ENCODE data around the gene SLC22A13. TPM values are rescaled to one million over a fixed set of nuclear protein-coding genes. Genes with fewer than 3 reads are reported as not detected.
A peak's percentile ranks its signal among the peaks of the same experiment; 100 is the strongest.

SLC22A13 gene
- total and polyA plus RNA-seq, 2 donors (not counting 1 experiment from before 2014, with no cell fraction given), result 0.06 to 0.33 TPM

DNA sequence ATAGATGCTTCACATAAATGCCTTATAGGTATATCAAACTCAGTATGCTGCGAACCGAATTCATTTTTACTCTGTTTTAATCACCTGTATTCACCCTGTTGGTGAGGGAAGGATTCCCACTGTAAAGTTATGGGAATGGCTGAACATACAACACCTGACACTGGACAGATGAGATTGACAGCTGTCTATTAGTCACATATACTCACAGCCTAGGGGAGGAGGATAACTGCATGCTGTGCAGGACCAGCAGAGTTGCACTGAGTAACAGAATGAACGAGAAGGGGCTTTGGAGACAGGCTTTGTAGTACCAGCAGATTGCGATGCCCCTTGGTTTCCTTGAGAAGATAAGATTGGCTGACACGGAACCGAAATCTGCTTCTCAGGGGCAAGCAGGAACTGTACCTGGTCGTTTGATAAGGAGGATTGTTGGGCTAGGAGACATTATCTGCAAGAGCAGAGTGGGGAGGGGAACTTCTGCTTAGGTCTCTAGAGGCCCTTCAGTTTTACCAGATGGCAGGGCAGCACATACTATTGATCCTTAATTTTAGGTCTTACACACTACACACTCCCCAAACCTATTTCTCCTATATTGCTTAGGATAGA, 43.5 kb upstream of the SLC22A13 start:
- Histone ChIP-seq H3K4me3 (replicated peaks in 1 of 4; ENCODE audit: control extremely low read depth in 1 of 4, insufficient read depth in 1 of 4, low read depth in 3 of 4, low read length in 4 of 4) (no peak overlapping the region), H4K20me1 (ENCODE audit: control insufficient read depth, extremely low read depth, insufficient read depth, low read length) (no peaks in the 10 kb centered on the region), H3K27ac (ENCODE audit: insufficient read depth, low read length) (no peak overlapping the region), H3K9me3 (ENCODE audit: control insufficient read depth, insufficient read depth, low read depth, low read length) (no peaks in the 10 kb centered on the region), H2AFZ (ENCODE audit: low read length) (no peak overlapping the region), H3K79me2 (ENCODE audit: control insufficient read depth, insufficient read depth, low read length) (peaks cover 16% of the 10 kb centered on the region), H3K27me3 (ENCODE audit: control insufficient read depth, insufficient read depth, low read length) (no peaks in the 10 kb centered on the region), H3K4me2 (ENCODE audit: extremely low read depth, insufficient read depth, low read length) (no peak overlapping the region), H3K9ac (ENCODE audit: insufficient read depth, low read length) (no peak overlapping the region), H3K36me3 (ENCODE audit: control insufficient read depth, insufficient read depth, low read length) (no peaks in the 10 kb centered on the region), H3K4me1 (ENCODE audit: control insufficient read depth, extremely low read depth, insufficient read depth, low read length) (no peaks in the 10 kb centered on the region)
- TF ChIP-seq EZH2 (IDR thresholded peaks at IDR 0.05; ENCODE audit: low read length, missing control alignments) (no peak), CTCF (conservative IDR thresholded peaks at IDR 0.05 in 1 of 2, IDR thresholded peaks at IDR 0.05 in 1 of 2; ENCODE audit: low read depth in 1 of 2, low read length in 2 of 2) (no peak)
- no peak for DNase-seq (ENCODE audit: low read depth in 2 of 2)

GRCh38 chr3:38224357-38224756, 41.3 kb upstream of the SLC22A13 start:
- peak in 1 of 2 donors; percentile 35 for DNase-seq (ENCODE audit: low read depth in 2 of 2)
- Histone ChIP-seq H3K27me3 (ENCODE audit: control insufficient read depth, insufficient read depth, low read length) (no peaks in the 10 kb centered on the region), H3K9me3 (ENCODE audit: control insufficient read depth, insufficient read depth, low read depth, low read length) (no peaks in the 10 kb centered on the region), H3K4me2 (ENCODE audit: extremely low read depth, insufficient read depth, low read length) (no peak overlapping the region), H2AFZ (ENCODE audit: low read length) (no peak overlapping the region), H3K4me1 (ENCODE audit: control insufficient read depth, extremely low read depth, insufficient read depth, low read length) (peaks cover 9% of the 10 kb centered on the region), H3K9ac (ENCODE audit: insufficient read depth, low read length) (no peak overlapping the region), H3K27ac (ENCODE audit: insufficient read depth, low read length) (no peak overlapping the region), H3K79me2 (ENCODE audit: control insufficient read depth, insufficient read depth, low read length) (peaks cover 8% of the 10 kb centered on the region), H4K20me1 (ENCODE audit: control insufficient read depth, extremely low read depth, insufficient read depth, low read length) (no peaks in the 10 kb centered on the region), H3K36me3 (ENCODE audit: control insufficient read depth, insufficient read depth, low read length) (no peaks in the 10 kb centered on the region), H3K4me3 (replicated peaks in 1 of 4; ENCODE audit: control extremely low read depth in 1 of 4, insufficient read depth in 1 of 4, low read depth in 3 of 4, low read length in 4 of 4) (no peak overlapping the region)
- no peak for TF ChIP-seq EZH2 (IDR thresholded peaks at IDR 0.05; ENCODE audit: low read length, missing control alignments)
- TF ChIP-seq CTCF (conservative IDR thresholded peaks at IDR 0.05 in 1 of 2, IDR thresholded peaks at IDR 0.05 in 1 of 2; ENCODE audit: low read depth in 1 of 2, low read length in 2 of 2), result no peak

DNA sequence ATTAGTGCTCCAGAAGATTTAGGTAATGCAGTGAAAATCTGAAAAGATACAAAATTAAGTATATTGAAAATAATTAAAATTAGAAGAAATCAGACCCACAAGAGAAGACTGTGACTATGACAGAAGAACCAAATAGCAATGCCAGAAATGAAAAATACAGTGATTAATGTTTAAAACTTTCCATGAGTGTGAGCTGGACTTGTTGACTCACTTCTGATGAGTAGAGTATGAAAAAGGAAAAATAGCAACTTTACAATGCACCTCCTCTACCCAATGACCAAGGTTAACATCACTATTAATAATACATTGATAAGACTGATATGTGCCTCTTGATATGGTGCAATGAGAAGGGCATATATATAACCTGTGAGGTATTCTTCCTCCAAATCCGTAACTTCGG, 39.3 kb upstream of the SLC22A13 start:
- Histone ChIP-seq H3K36me3 (ENCODE audit: control insufficient read depth, insufficient read depth, low read length) (no peaks in the 10 kb centered on the region), H3K27ac (ENCODE audit: insufficient read depth, low read length) (no peak overlapping the region), H3K4me2 (ENCODE audit: extremely low read depth, insufficient read depth, low read length) (no peak overlapping the region), H3K79me2 (ENCODE audit: control insufficient read depth, insufficient read depth, low read length) (peaks cover 2% of the 10 kb centered on the region), H4K20me1 (ENCODE audit: control insufficient read depth, extremely low read depth, insufficient read depth, low read length) (no peaks in the 10 kb centered on the region), H3K9ac (ENCODE audit: insufficient read depth, low read length) (no peak overlapping the region), H3K4me1 (ENCODE audit: control insufficient read depth, extremely low read depth, insufficient read depth, low read length) (peaks cover 9% of the 10 kb centered on the region), H2AFZ (ENCODE audit: low read length) (no peak overlapping the region), H3K4me3 (replicated peaks in 1 of 4; ENCODE audit: control extremely low read depth in 1 of 4, insufficient read depth in 1 of 4, low read depth in 3 of 4, low read length in 4 of 4) (no peak overlapping the region), H3K27me3 (ENCODE audit: control insufficient read depth, insufficient read depth, low read length) (no peaks in the 10 kb centered on the region), H3K9me3 (ENCODE audit: control insufficient read depth, insufficient read depth, low read depth, low read length) (no peaks in the 10 kb centered on the region)
- TF ChIP-seq EZH2 (IDR thresholded peaks at IDR 0.05; ENCODE audit: low read length, missing control alignments), result no peak
- no peak for TF ChIP-seq CTCF (conservative IDR thresholded peaks at IDR 0.05 in 1 of 2, IDR thresholded peaks at IDR 0.05 in 1 of 2; ENCODE audit: low read depth in 1 of 2, low read length in 2 of 2)
- DNase-seq (ENCODE audit: low read depth in 2 of 2), result peak in 1 of 2 donors; percentile 53
